Measurements from ENCODE around the gene FAAP100.

- no peak for TF ChIP-seq CTCF (IDR thresholded peaks at IDR 0.05)
- TF ChIP-seq POLR2A (IDR thresholded peaks at IDR 0.05): no peak
These were observed 11.5 kb downstream of the FAAP100 start for GRCh38 chr17:81540676-81541027.
